Measurements from ENCODE around the gene FHIT.

DNA sequence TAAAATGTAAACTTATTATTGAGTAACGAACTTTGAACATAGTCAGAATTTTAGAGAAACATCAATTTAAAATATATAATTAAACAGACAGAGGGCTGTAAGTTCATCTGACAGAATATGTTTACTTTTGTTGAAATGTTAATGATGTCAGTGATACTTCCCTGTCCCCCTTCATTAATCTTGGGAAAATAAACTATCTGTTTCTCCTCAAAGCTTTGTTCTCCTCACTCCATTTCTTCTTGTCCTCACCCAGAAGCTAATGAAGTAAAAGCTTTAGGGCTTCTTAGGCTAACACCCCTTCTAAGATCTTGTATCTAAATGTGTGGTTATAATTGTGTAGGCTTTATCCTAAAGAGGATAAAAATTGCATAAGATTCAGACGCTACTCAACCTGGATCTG, 1031.8 kb downstream of the FHIT start:
- no peak for TF ChIP-seq POLR2AphosphoS5 (IDR thresholded peaks at IDR 0.05; ENCODE audit: low read depth, low read length)
- TF ChIP-seq, protein P1, sequence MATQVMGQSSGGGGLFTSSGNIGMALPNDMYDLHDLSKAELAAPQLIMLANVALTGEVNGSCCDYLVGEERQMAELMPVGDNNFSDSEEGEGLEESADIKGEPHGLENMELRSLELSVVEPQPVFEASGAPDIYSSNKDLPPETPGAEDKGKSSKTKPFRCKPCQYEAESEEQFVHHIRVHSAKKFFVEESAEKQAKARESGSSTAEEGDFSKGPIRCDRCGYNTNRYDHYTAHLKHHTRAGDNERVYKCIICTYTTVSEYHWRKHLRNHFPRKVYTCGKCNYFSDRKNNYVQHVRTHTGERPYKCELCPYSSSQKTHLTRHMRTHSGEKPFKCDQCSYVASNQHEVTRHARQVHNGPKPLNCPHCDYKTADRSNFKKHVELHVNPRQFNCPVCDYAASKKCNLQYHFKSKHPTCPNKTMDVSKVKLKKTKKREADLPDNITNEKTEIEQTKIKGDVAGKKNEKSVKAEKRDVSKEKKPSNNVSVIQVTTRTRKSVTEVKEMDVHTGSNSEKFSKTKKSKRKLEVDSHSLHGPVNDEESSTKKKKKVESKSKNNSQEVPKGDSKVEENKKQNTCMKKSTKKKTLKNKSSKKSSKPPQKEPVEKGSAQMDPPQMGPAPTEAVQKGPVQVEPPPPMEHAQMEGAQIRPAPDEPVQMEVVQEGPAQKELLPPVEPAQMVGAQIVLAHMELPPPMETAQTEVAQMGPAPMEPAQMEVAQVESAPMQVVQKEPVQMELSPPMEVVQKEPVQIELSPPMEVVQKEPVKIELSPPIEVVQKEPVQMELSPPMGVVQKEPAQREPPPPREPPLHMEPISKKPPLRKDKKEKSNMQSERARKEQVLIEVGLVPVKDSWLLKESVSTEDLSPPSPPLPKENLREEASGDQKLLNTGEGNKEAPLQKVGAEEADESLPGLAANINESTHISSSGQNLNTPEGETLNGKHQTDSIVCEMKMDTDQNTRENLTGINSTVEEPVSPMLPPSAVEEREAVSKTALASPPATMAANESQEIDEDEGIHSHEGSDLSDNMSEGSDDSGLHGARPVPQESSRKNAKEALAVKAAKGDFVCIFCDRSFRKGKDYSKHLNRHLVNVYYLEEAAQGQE (IDR thresholded peaks at IDR 0.05; ENCODE audit: insufficient read depth in 1 of 2, low read depth in 2 of 2, low read length in 2 of 2) = no peak
